GM21576 (cell line): ENCODE data around the gene DDAH1.
A peak's percentile ranks its signal among the peaks of the same experiment; 100 is the strongest.
"Not testable (repeated sequence)": the region's sequence is repeated elsewhere in the genome, so short reads cannot be mapped to it uniquely, and the experiment has no call there.

Experiments
- ATAC-seq: cut with Tn5 transposase; IDR thresholded peaks from one replicate; pipeline ENCODE4 v1.9.1; 2021; ENCODE audit warnings: mild to moderate bottlenecking, moderate library complexity; ENCODE audit not compliant: unreplicated experiment

DDAH1 gene

DNA sequence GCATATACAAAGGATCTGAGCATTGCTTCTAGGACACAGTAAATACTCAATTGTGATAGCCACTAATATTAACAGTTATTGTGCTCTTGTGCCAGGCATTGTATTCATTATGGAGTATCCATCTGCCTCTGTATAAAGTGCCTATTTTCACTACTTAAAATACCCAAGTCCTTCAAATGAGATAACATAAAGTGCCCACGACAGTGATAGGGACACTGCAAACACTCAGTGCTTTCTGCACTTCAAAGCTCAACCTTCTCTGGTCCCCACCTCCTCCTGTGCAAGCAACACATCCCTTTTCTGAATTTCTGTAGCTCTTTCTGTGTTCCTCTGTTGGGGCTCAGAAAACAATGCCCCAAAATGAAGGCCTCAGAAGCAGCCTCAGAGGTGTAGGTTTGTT lies 6.6 kb upstream of the DDAH1 start:
- ATAC-seq, result no peak

DNA sequence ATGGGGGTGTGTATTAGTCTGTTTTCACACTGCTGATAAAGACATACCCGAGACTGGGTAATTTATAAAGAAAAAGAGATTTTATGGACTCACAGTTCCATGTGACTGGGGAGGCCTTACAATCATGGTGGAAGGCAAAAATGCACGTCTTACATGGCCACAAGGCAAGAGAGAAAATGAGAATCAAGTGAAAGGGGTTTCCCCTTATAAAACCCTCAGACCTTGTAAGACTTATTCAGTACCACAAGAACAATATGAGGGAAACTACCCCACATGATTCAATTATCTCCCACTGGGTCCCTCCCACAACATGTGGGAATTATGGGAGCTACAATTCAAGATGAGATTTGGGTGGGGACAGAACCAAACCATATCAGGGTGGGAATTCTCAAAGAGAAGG lies 5.2 kb upstream of the DDAH1 start:
- not testable (repeated sequence) for ATAC-seq

DNA sequence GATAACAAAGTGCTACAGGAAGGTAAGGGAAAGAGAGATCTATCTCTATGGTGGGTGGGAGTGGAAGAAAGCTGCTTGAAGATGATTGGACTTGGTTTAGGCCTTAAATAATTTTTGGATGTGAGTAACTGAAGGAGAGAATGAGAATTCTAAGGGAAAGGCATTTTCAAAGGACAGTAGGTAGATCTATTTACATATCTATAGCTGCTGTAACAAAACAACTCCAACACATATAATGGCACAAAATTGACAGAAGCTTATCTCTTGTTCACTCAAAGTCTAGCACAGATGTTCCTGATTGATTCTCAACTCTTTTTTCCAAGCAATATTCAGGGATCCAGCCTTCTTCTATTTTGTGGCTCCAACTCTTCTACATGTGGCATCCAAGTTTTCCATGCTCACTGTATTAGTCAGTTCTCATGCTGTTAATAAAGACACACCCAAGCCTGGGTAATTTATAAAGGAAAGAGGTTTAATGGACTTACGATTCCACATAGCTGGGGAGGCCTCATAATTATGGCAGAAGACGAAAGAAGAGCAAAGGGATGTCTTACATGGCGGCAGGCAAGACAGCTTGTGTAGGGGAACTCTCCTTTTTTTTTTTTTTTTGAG lies 3.1 kb upstream of the DDAH1 start:
- ATAC-seq, result no peak

GRCh38 chr1:85467036-85467435 lies 2.1 kb upstream of the DDAH1 start:
- ATAC-seq, result no peak

- no peak for ATAC-seq
These were observed 801 bp upstream of the DDAH1 start for GRCh38 chr1:85465786-85466134.

DNA sequence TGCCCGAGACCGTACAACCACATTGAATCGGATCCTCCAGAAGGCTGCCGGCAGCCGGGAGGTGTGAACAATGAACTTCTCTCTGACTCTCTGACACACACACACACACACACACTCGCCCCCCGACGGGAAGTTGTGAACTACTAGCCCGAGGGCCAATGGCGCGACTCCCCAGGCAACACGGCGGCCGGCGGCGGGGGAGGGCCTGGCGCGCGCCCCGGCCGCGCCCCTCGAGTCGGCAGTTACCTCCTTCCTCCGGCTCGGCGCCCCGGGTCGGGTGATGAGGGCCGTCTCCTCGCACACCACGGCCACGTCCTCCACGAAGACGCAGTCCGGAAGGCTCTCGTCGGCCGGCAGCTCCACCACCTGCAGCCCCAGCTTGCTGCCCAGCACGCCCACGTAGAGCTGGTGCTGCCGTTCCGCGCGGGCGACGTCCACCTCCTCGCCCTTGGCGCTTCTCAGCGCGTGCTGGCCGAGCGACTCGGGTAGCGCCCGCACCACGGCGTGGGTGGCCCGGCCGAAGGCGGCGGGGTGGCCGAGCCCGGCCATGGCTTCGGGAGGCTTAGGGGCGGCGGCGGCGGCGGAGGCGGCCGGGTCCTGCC lies 361 bp downstream of the DDAH1 start:
- ATAC-seq, result peak; percentile 54

DNA sequence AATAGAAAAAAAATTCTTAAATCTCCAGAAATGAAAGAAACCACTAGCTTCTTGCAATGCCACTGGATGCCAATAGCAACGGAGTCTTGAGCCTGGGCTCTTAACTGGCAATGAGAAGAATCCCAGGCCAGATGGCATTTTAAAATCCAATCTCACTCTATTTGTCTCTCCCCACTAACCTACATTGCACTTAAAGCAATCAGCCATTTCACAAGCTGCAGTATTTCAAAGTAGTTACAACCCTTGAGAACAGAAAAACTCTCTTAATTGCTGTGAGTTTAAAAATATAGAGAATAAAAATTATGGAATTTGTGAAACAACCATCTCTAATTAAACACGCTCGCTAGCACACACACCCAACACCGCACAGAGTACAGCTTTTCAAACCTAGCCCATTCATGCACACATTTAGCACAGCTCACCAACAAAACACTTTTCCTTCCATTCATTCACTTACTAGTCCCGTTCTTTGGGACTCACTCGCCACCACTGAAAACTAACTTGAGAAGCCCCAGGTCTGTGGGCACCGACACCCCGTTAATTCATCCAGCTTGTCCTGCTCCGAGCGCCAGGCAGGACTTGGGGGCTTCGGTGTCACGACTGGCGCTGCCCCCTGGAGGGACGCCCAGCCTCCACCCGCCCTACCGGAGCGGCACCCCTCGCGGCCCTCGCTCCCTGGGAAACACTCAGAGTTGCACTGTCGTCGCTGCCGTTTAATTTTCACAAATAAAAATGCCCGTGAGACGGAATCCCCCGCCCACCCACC lies 1.0 kb downstream of the DDAH1 start:
- no peak for ATAC-seq

GRCh38 chr1:85462931-85463649 lies 1.9 kb downstream of the DDAH1 start:
- ATAC-seq, result no peak

DNA sequence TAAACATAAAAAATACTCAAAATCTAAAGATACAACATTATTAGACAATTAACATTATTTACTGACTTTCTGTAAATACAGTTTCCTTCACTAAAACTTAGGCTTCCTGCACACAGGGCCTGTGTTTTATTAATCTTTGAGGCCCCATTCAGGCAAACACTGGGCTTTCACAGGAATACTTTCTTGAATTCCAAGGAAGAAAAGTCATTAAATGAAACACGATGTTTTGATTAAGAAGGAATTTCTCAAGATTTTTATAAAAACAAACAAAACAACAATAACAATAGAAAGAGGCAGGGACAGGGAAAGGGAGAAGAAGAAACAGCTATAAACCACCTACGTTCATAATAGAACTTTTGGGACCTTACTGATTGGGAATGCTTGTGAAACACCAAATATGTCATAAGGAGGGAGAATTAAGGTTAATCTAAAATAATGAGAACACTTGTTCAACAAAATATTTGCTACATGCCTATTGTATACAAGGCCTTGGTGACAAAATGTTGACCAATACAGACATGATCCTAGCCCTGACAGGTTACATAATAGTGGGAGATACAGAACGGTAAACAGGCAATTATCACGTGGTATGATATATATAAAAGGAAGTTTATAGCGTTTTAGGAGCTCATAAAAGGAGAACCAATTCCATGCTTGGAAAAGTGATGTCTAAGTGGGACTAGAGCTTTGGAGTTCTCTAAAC lies 3.6 kb downstream of the DDAH1 start:
- ATAC-seq, result no peak

- no peak for ATAC-seq
These were observed 4.3 kb downstream of the DDAH1 start for GRCh38 chr1:85460555-85461088.

- ATAC-seq, result no peak
These were observed 5.7 kb downstream of the DDAH1 start for GRCh38 chr1:85459290-85459689.

DNA sequence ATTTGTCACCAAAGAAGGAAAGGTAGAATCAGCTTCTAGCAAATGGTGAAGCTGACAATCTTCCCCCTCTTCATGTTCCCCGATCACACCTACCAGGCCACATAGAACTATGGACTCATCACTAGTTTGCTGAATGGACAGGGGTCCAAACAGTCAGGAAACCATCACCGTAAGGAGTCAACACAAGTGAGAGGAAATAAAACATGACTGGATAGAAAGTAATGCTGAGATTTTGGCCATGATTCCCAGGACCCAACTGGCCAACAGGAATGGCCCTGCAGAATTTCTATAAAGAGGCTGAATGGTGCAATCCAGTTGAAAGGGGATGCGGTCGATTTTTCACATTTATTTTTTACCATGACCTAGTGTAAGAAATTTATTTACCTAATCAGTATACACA lies 10.7 kb downstream of the DDAH1 start:
- no peak for ATAC-seq

- no peak for ATAC-seq
These were observed 11.2 kb downstream of the DDAH1 start for GRCh38 chr1:85453640-85454194.

DNA sequence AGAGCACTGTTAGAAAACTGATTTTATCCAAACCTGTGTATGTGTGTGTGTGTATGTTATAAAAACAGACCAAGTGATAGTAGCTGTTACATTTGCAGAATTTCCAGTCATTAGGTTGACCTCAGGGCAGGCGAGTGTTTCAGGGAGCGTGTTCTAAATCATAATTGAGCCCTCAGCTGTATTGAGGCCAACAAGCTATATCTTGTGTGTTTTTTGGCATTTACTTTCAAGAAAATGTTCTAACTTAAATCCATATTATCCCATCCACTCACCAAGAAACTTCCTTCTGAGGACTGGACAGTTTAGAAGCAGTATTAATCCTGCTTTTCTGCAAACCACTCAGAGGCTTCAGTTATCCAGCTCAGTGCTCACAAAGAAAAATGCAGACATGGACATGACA lies 12.0 kb downstream of the DDAH1 start:
- no peak for ATAC-seq

GRCh38 chr1:85451236-85451830 lies 13.6 kb downstream of the DDAH1 start:
- ATAC-seq, result no peak

GRCh38 chr1:85450832-85451231 lies 14.1 kb downstream of the DDAH1 start:
- ATAC-seq, result no peak

DNA sequence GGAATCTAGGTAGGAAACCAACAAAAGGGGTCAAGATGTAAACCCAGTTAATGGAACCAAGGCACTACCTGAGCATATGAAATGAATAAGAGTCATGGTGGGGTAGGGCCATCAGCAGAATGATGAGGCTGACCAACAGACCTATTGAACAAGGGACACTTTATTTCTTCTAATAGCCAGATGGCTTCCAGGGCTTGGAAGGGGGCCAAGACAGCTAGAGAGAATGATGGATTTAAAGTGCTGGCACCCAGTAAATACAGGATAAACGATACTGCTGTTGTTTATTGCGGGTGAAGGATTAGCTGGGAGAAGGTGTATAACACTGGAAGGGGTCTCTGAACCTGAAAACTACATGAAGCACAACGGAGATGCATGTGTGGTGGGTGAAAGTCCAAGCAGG lies 15.6 kb downstream of the DDAH1 start:
- ATAC-seq, result no peak

DNA sequence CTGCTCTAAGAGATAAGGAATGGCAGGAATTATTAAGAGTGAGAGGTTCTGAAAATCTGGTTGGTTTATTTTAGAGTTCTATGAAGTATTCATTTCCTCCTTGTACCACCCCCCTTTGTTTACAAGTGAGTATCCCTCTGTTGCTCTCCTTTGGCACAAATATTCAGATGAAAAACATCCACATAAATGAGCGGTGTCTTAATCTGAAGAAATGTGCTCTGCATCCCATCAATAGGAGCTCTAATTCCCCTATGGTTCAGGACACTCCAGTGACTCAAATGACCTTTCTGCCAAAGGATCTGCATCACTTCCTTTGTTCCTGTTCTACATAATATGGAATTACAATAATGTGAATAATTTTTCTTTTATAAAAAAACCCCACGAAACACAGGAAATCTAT lies 16.6 kb downstream of the DDAH1 start:
- ATAC-seq, result no peak

DNA sequence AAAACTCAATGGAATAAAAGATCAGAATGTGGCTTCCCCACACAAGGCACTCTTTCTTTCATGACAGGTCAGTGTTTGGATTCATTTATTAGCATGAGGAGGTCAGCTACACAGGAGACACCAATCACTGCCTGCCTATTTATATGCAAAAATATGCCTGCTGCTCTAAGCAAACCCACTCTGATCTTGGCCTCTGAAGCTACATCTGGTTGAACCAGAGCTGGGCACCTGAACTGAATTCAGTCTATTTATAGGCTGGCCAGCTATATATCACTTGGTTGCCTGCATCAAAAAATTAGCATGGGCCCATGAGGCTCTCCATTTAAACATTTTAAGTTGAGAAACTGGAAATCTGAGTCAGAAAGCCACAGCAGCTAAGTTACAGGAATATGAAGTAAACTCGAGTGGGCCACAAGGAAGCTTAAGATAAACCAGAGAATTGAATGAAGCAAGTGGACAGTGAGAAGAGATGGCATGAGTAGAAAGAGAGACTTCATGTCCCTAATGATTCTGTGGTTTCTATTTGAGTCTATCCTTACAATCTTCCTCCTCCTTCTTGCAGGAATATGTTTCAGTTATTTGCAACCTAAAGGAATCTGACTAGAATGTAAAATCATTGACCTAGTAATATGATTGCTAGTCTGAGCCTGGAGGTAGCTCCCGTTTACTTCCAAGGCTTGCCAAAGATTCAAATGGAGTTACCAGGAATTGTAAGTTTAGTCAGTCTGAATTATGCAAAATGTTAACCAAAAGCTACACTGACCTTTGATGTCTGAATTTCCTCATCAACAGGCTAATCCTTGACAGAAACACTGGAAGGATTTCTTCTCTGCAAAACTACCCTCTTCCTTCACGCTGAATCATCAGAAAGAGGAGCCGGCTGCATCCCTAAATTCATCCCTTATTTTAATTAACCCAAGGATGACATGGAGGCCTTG lies 17.7 kb downstream of the DDAH1 start:
- no peak for ATAC-seq
